WTC11 (cell line): ENCODE results near the gene ZFAND3. TPM values are rescaled to one million over a fixed set of nuclear protein-coding genes. Genes with fewer than 3 reads are reported as not detected.

Source experiments
- ATAC-seq: fragments of 200-7000 bp; cut with Tn5 transposase; 2 replicates; pipeline ENCODE4 v1.10.0; 2021; ENCODE audit warnings: mild to moderate bottlenecking, moderate library complexity
- CTCF ChIA-PET: fragments of 300-600 bp; sonication (Branson Sonifier 250); formaldehyde crosslinking; loops from one replicate; lab custom pipeline; 2021; ENCODE audit warnings: antibody characterized with exemption; lab: Charles Lee
- POLR2A ChIA-PET: fragments of 350-600 bp; sonication (Branson Sonifier 250); formaldehyde crosslinking; loops from one replicate; lab custom pipeline; 2021; ENCODE audit warnings: antibody characterized with exemption; lab: Charles Lee
- DNase-seq: peaks from one replicate; pipeline ENCODE4 v3.0.0; 2021; ENCODE audit warnings: low spot score
- H3K27ac Mint-ChIP-seq: 2 replicates; pipeline ENCODE4 v1.8.0; 2021; ENCODE audit warnings: mixed read lengths
- H3K27me3 Mint-ChIP-seq: 2 replicates; pipeline ENCODE4 v1.8.0; 2021; ENCODE audit warnings: low read depth, mild to moderate bottlenecking, moderate library complexity, mixed read lengths
- H3K36me3 Mint-ChIP-seq: 2 replicates; pipeline ENCODE4 v1.8.0; 2021; ENCODE audit warnings: mixed read lengths
- H3K4me1 Mint-ChIP-seq: 2 replicates; pipeline ENCODE4 v1.8.0; 2022; ENCODE audit warnings: mixed read lengths
- H3K4me3 Mint-ChIP-seq: 2 replicates; pipeline ENCODE4 v1.8.0; 2021; ENCODE audit warnings: mild to moderate bottlenecking, moderate library complexity, mixed read lengths
- H3K9me3 Mint-ChIP-seq: 2 replicates; pipeline ENCODE4 v1.8.0; 2021; ENCODE audit warnings: mixed read lengths
- ATF1 ChIP-seq: sonication (generic); formaldehyde crosslinking; IDR thresholded peaks from 2 replicates; pipeline ENCODE4 v1.8.1; 2023; ENCODE audit warnings: mild to moderate bottlenecking, moderate library complexity, missing genetic modification reagents
- CBFB ChIP-seq: sonication (generic); formaldehyde crosslinking; IDR thresholded peaks from 2 replicates; pipeline ENCODE4 v1.8.1; 2022; ENCODE audit warnings: mild to moderate bottlenecking, low read depth, missing genetic modification reagents
- CREB1 ChIP-seq: sonication (generic); formaldehyde crosslinking; IDR thresholded peaks from 2 replicates; pipeline ENCODE4 v1.8.0; 2023; ENCODE audit warnings: mild to moderate bottlenecking, missing genetic modification reagents
- GABPB1 ChIP-seq: sonication (generic); formaldehyde crosslinking; IDR thresholded peaks from 2 replicates; pipeline ENCODE4 v1.8.1; 2023; ENCODE audit warnings: mild to moderate bottlenecking, missing genetic modification reagents
- GRHL2 ChIP-seq: fragments of 250-450 bp; sonication (Bioruptor Pico); IDR thresholded peaks from 2 replicates; pipeline ENCODE4 v1.8.0; 2022; ENCODE audit warnings: mild to moderate bottlenecking, moderate library complexity; ENCODE audit not compliant: insufficient replicate concordance, severe bottlenecking
- KAT7 ChIP-seq: sonication (generic); formaldehyde crosslinking; IDR thresholded peaks from 2 replicates; pipeline ENCODE4 v1.8.1; 2023; ENCODE audit warnings: missing genetic modification reagents, mild to moderate bottlenecking, borderline replicate concordance
- NFATC4 ChIP-seq: fragments of 250-450 bp; sonication (Bioruptor Pico); IDR thresholded peaks from 2 replicates; pipeline ENCODE4 v1.9.0; 2021; ENCODE audit warnings: mild to moderate bottlenecking
- NR2C2 ChIP-seq: sonication (generic); formaldehyde crosslinking; IDR thresholded peaks from 2 replicates; pipeline ENCODE4 v1.8.0; 2022; ENCODE audit warnings: mild to moderate bottlenecking, missing genetic modification reagents
- NR3C1 ChIP-seq: sonication (generic); formaldehyde crosslinking; conservative IDR thresholded peaks from 2 replicates; pipeline ENCODE4 v1.8.1; 2023; ENCODE audit warnings: low read depth, mild to moderate bottlenecking, missing genetic modification reagents
- TCF7 ChIP-seq: sonication (generic); formaldehyde crosslinking; IDR thresholded peaks from 2 replicates; pipeline ENCODE4 v1.8.0; 2022; ENCODE audit warnings: mild to moderate bottlenecking, low read depth, missing genetic modification reagents, moderate library complexity
- ZNF423 ChIP-seq: fragments of 250-450 bp; sonication (Bioruptor Pico); IDR thresholded peaks from 2 replicates; pipeline ENCODE4 v2.1.2; 2022; ENCODE audit warnings: mild to moderate bottlenecking, moderate library complexity
- ZNF671 ChIP-seq: fragments of 250-450 bp; sonication (Bioruptor Pico); IDR thresholded peaks from 2 replicates; pipeline ENCODE4 v1.8.0; 2021; ENCODE audit warnings: mild to moderate bottlenecking
- total RNA-seq: library from RNA; stranded (reverse); gene quantifications from 3 replicates; pipeline ENCODE4 v1.2.3, GENCODE V29; 2021
- TF ChIP-seq, protein P1 (sequence below): sonication (generic); formaldehyde crosslinking; IDR thresholded peaks from 2 replicates; pipeline ENCODE4 v1.8.0; 2022; ENCODE audit warnings: mild to moderate bottlenecking, missing genetic modification reagents
- TF ChIP-seq, protein P2 (sequence below): fragments of 250-450 bp; sonication (Bioruptor Pico); IDR thresholded peaks from 2 replicates; pipeline ENCODE4 v1.9.0; 2021; ENCODE audit warnings: mild to moderate bottlenecking
- TF ChIP-seq, protein P3 (sequence below): sonication (generic); formaldehyde crosslinking; IDR thresholded peaks from 2 replicates; pipeline ENCODE4 v1.8.1; 2023; ENCODE audit warnings: mild to moderate bottlenecking, missing genetic modification reagents
- TF ChIP-seq, protein P4 (sequence below): fragments of 200-600 bp; IDR thresholded peaks from 2 replicates; pipeline ENCODE4 v1.8.0; 2022; ENCODE audit warnings: antibody characterized with exemption
- TF ChIP-seq, protein P5 (sequence below): fragments of 250-450 bp; sonication (Bioruptor Pico); conservative IDR thresholded peaks from 2 replicates; pipeline ENCODE4 v1.9.0; 2021; ENCODE audit warnings: mild to moderate bottlenecking
- TF ChIP-seq, protein P6 (sequence below): sonication (generic); formaldehyde crosslinking; IDR thresholded peaks from 2 replicates; pipeline ENCODE4 v1.8.1; 2022; ENCODE audit warnings: low read depth, missing genetic modification reagents, borderline replicate concordance

The ZFAND3 gene
- total RNA-seq, 1 experiment from 2014 or later, result 50.3 TPM

DNA sequence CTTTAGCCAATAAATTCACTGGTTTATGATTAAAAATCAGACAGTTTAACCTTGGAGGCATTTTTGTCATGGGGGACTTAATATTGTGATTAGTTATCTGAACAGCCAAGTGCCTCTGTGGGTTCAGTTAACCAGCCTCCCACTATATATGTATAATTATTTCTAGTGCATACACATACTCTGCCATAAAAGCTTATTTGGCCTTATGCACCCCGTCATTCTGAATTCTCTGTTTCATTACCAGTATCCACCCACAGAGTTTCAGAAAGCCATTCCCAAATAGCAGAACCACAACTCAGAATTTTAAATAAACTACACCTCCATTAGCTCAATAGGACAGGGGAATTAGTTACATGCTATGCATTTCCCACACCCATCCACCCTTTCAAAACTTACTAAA, 279.7 kb downstream of the ZFAND3 start (continued):
- TF ChIP-seq, protein P1, sequence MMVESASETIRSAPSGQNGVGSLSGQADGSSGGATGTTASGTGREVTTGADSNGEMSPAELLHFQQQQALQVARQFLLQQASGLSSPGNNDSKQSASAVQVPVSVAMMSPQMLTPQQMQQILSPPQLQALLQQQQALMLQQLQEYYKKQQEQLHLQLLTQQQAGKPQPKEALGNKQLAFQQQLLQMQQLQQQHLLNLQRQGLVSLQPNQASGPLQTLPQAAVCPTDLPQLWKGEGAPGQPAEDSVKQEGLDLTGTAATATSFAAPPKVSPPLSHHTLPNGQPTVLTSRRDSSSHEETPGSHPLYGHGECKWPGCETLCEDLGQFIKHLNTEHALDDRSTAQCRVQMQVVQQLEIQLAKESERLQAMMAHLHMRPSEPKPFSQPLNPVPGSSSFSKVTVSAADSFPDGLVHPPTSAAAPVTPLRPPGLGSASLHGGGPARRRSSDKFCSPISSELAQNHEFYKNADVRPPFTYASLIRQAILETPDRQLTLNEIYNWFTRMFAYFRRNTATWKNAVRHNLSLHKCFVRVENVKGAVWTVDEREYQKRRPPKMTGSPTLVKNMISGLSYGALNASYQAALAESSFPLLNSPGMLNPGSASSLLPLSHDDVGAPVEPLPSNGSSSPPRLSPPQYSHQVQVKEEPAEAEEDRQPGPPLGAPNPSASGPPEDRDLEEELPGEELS (CRISPR knock-in tag), result no peak
- TF ChIP-seq, protein P2, sequence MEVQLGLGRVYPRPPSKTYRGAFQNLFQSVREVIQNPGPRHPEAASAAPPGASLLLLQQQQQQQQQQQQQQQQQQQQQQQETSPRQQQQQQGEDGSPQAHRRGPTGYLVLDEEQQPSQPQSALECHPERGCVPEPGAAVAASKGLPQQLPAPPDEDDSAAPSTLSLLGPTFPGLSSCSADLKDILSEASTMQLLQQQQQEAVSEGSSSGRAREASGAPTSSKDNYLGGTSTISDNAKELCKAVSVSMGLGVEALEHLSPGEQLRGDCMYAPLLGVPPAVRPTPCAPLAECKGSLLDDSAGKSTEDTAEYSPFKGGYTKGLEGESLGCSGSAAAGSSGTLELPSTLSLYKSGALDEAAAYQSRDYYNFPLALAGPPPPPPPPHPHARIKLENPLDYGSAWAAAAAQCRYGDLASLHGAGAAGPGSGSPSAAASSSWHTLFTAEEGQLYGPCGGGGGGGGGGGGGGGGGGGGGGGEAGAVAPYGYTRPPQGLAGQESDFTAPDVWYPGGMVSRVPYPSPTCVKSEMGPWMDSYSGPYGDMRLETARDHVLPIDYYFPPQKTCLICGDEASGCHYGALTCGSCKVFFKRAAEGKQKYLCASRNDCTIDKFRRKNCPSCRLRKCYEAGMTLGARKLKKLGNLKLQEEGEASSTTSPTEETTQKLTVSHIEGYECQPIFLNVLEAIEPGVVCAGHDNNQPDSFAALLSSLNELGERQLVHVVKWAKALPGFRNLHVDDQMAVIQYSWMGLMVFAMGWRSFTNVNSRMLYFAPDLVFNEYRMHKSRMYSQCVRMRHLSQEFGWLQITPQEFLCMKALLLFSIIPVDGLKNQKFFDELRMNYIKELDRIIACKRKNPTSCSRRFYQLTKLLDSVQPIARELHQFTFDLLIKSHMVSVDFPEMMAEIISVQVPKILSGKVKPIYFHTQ, result no peak
- TF ChIP-seq NFATC4 (CRISPR knock-in tag) (no peak), TCF7 (CRISPR knock-in tag) (no peak), GRHL2 (CRISPR knock-in tag) (no peak)
- TF ChIP-seq, protein P3, sequence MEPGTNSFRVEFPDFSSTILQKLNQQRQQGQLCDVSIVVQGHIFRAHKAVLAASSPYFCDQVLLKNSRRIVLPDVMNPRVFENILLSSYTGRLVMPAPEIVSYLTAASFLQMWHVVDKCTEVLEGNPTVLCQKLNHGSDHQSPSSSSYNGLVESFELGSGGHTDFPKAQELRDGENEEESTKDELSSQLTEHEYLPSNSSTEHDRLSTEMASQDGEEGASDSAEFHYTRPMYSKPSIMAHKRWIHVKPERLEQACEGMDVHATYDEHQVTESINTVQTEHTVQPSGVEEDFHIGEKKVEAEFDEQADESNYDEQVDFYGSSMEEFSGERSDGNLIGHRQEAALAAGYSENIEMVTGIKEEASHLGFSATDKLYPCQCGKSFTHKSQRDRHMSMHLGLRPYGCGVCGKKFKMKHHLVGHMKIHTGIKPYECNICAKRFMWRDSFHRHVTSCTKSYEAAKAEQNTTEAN (CRISPR knock-in tag), result no peak

DNA sequence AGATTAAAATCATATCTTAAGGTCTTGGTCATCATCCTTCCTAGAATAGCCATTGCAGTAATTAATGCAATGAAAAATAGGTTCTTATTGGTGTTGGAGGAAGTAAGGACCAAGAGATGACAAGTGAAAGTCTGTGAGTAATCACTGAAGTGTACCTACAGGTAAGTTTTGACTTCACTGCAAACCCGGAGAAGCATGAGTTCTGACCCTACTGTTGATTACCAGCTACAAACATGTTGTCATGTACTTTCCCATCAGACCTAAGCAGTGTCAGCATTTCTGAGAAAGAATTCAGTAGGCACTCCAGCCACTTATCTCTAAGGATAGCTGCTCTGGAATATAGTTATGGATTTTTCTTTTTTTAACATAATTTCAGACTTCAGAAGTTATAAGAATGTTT, 280.9 kb downstream of the ZFAND3 start:
- Mint-ChIP-seq H3K9me3 (no peaks in the 10 kb centered on the region), H3K4me1 (peaks cover 5% of the 10 kb centered on the region), H3K27ac (no peak overlapping the region), H3K4me3 (no peak overlapping the region), H3K27me3 (no peaks in the 10 kb centered on the region), H3K36me3 (no peaks in the 10 kb centered on the region)
- no peak for TF ChIP-seq GABPB1 (CRISPR knock-in tag)
- TF ChIP-seq KAT7 (CRISPR knock-in tag), result no peak
- TF ChIP-seq, protein P4, sequence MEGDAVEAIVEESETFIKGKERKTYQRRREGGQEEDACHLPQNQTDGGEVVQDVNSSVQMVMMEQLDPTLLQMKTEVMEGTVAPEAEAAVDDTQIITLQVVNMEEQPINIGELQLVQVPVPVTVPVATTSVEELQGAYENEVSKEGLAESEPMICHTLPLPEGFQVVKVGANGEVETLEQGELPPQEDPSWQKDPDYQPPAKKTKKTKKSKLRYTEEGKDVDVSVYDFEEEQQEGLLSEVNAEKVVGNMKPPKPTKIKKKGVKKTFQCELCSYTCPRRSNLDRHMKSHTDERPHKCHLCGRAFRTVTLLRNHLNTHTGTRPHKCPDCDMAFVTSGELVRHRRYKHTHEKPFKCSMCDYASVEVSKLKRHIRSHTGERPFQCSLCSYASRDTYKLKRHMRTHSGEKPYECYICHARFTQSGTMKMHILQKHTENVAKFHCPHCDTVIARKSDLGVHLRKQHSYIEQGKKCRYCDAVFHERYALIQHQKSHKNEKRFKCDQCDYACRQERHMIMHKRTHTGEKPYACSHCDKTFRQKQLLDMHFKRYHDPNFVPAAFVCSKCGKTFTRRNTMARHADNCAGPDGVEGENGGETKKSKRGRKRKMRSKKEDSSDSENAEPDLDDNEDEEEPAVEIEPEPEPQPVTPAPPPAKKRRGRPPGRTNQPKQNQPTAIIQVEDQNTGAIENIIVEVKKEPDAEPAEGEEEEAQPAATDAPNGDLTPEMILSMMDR, result no peak
- TF ChIP-seq ZNF423, result no peak
- TF ChIP-seq, protein P5, sequence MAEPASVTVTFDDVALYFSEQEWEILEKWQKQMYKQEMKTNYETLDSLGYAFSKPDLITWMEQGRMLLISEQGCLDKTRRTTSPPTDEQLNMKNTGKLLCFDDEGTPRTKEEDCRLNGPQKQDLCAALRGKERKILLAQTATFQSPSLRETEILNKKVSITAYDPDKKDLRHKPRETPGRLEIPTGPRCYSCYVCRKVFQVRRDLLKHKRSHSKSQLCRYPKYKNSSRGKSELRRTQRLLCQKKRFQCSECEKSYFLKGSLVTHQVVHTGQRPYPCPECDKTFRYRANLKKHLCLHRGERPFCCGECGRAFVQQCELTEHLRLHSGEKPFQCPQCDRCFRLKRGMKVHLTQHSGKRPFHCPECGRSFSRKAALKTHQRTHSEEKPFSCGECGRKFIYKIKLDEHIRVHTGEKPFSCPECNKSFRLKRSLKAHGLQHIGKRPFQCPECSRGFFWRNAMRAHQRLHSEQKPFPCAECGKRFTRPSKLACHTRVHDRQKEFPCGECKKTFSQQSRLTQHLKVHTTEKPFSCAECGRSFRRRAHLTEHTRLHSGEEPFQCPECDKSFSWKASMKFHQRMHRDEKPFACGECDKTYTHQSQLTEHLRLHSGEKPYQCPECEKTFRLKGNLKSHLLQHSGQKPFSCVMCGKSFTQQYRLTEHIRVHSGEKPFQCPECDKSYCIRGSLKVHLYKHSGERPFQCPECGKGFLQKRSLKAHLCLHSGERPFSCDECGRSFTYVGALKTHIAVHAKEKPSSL (CRISPR knock-in tag), result no peak
- TF ChIP-seq NR3C1 (CRISPR knock-in tag), result no peak
- no peak for TF ChIP-seq NR2C2
- no peak for TF ChIP-seq CBFB (CRISPR knock-in tag)
- TF ChIP-seq ZNF671, result no peak
- TF ChIP-seq ATF1 (CRISPR knock-in tag), result no peak
- no peak for TF ChIP-seq CREB1 (CRISPR knock-in tag)
- TF ChIP-seq, protein P6, sequence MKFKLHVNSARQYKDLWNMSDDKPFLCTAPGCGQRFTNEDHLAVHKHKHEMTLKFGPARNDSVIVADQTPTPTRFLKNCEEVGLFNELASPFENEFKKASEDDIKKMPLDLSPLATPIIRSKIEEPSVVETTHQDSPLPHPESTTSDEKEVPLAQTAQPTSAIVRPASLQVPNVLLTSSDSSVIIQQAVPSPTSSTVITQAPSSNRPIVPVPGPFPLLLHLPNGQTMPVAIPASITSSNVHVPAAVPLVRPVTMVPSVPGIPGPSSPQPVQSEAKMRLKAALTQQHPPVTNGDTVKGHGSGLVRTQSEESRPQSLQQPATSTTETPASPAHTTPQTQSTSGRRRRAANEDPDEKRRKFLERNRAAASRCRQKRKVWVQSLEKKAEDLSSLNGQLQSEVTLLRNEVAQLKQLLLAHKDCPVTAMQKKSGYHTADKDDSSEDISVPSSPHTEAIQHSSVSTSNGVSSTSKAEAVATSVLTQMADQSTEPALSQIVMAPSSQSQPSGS (CRISPR knock-in tag), result no peak
- DNase-seq (no peak), ATAC-seq (no peak)
- POLR2A ChIA-PET, result no interaction called here
- CTCF ChIA-PET, result no interaction called here
